ENCODE measurements around the gene PRKCA. TPM values are rescaled to one million over a fixed set of nuclear protein-coding genes. Genes with fewer than 3 reads are reported as not detected.

Gene PRKCA
- total RNA-seq, 1 donor from 2014 or later, result 15.5 TPM

DNA sequence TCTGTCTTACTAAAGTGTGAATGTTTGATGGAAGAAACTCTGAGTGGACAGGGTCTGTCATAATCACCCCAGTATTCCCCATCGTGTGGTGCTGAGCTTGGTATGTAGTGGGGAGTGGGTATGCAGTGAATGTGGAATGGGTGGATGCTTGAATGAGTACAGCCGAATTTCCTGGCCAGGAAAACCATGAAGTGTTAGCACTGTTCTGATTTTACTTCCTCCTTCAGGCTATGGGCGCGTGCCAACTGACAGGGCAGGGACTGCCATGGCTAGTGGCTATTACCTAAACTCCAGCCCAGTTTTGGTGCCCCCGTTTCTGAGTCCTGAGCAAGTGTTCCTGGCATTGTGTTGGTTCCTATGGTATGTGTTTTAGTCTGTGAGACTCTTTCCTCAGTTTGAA is 48.6 kb downstream of the PRKCA start:
- TF ChIP-seq CTCF (IDR thresholded peaks at IDR 0.05) (no peak), POLR2A (IDR thresholded peaks at IDR 0.05) (no peak), POLR2AphosphoS5 (IDR thresholded peaks at IDR 0.05; ENCODE audit: insufficient read depth in 1 of 2, low read depth in 1 of 2) (no peak)
- Histone ChIP-seq H3K4me3 (no peak overlapping the region), H3K36me3 (no peaks in the 10 kb centered on the region), H3K27ac (no peak overlapping the region), H3K4me1 (peaks cover 27% of the 10 kb centered on the region), H3K27me3 (no peaks in the 10 kb centered on the region), H3K9me3 (no peaks in the 10 kb centered on the region)
- DNase-seq (ENCODE audit: extremely low spot score in 2 of 2), result no peak
- intact Hi-C loops (cut with DNase I), result no loop called here

GRCh38 chr17:66351701-66352100 is 49.3 kb downstream of the PRKCA start:
- H3K27me3 ChIP-seq, result no peaks in the 10 kb centered on the region
- H3K4me3 ChIP-seq, result no peak overlapping the region
- H3K36me3 ChIP-seq, result no peaks in the 10 kb centered on the region
- peaks cover 27% of the 10 kb centered on the region for H3K4me1 ChIP-seq
- H3K27ac ChIP-seq, result no peak overlapping the region
- no peak for DNase-seq (ENCODE audit: extremely low spot score in 2 of 2)
- intact Hi-C loops (cut with DNase I), result no loop called here
- TF ChIP-seq POLR2AphosphoS5 (IDR thresholded peaks at IDR 0.05; ENCODE audit: insufficient read depth in 1 of 2, low read depth in 1 of 2) (no peak), CTCF (IDR thresholded peaks at IDR 0.05) (no peak), POLR2A (IDR thresholded peaks at IDR 0.05) (no peak)
- H3K9me3 ChIP-seq, result no peaks in the 10 kb centered on the region

DNA sequence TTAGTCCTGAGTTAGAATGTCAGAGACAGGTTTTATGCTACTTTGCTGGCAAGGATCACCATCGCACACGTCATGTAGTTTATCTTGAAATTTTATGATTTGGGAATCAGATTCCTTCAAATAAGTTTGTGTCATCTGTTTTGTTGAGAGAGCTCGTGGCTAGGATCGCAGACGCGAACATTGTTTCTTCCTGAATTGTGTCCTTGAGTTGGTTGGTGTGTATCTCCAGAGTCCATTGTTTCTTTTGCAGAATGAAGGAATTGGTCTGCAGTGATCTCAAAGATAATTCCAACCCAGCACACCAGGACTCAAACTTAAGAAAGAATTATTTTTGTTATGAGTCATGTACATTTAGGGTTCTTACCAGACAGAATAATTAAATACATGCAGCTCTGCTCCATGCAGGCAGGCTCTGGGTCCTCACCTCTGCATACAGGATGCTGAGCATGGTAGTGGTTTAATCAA is 51.6 kb downstream of the PRKCA start:
- Histone ChIP-seq H3K27ac (no peak overlapping the region), H3K36me3 (no peaks in the 10 kb centered on the region), H3K4me3 (no peak overlapping the region), H3K27me3 (no peaks in the 10 kb centered on the region), H3K4me1 (peaks cover 27% of the 10 kb centered on the region), H3K9me3 (no peaks in the 10 kb centered on the region)
- DNase-seq (ENCODE audit: extremely low spot score in 2 of 2), result no peak
- intact Hi-C loops (cut with DNase I), result no loop called here
- TF ChIP-seq CTCF (IDR thresholded peaks at IDR 0.05) (no peak), POLR2AphosphoS5 (IDR thresholded peaks at IDR 0.05; ENCODE audit: insufficient read depth in 1 of 2, low read depth in 1 of 2) (no peak), POLR2A (IDR thresholded peaks at IDR 0.05) (no peak)

GRCh38 chr17:66354472-66354871 is 52.1 kb downstream of the PRKCA start:
- no peak for DNase-seq (ENCODE audit: extremely low spot score in 2 of 2)
- intact Hi-C loops (cut with DNase I), result no loop called here
- TF ChIP-seq CTCF (IDR thresholded peaks at IDR 0.05) (no peak), POLR2A (IDR thresholded peaks at IDR 0.05) (no peak), POLR2AphosphoS5 (IDR thresholded peaks at IDR 0.05; ENCODE audit: insufficient read depth in 1 of 2, low read depth in 1 of 2) (no peak)
- H3K4me3 ChIP-seq, result no peak overlapping the region
- no peaks in the 10 kb centered on the region for H3K9me3 ChIP-seq
- H3K27me3 ChIP-seq, result no peaks in the 10 kb centered on the region
- H3K27ac ChIP-seq, result no peak overlapping the region
- peaks cover 26% of the 10 kb centered on the region for H3K4me1 ChIP-seq
- no peaks in the 10 kb centered on the region for H3K36me3 ChIP-seq

GRCh38 chr17:66354981-66355380 is 52.6 kb downstream of the PRKCA start:
- H3K4me1 ChIP-seq, result peaks cover 28% of the 10 kb centered on the region

More at GRCh38 chr17:66354981-66355380, 52.6 kb downstream of the PRKCA start:
- H3K27ac ChIP-seq, result no peak overlapping the region
- no peaks in the 10 kb centered on the region for H3K27me3 ChIP-seq
- H3K36me3 ChIP-seq, result no peaks in the 10 kb centered on the region
- intact Hi-C loops (cut with DNase I), result no loop called here
- H3K4me3 ChIP-seq, result no peak overlapping the region
- TF ChIP-seq POLR2AphosphoS5 (IDR thresholded peaks at IDR 0.05; ENCODE audit: insufficient read depth in 1 of 2, low read depth in 1 of 2) (no peak), POLR2A (IDR thresholded peaks at IDR 0.05) (no peak), CTCF (IDR thresholded peaks at IDR 0.05) (no peak)
- DNase-seq (ENCODE audit: extremely low spot score in 2 of 2), result no peak
- H3K9me3 ChIP-seq, result no peaks in the 10 kb centered on the region

Data from vagina (tissue), 2 donors.